Suprapubic skin (tissue), 3 donors: ENCODE results near the gene TMEM88.

ENCODE experiments used
- CTCF ChIP-seq, 2 donors: fragments of 200-600 bp in 1 of 2; fragments of 450-650 bp in 1 of 2; sonication (generic) in 1 of 2; IDR thresholded peaks; one replicate each; pipeline ENCODE4 v1.5.1; 2016 to 2019; ENCODE audit warnings: antibody characterized with exemption in 2 of 2, mild to moderate bottlenecking in 1 of 2, moderate library complexity in 1 of 2
- EP300 ChIP-seq: sonication (generic); formaldehyde crosslinking; IDR thresholded peaks from one replicate; pipeline ENCODE4 v1.6.1; 2017; ENCODE audit warnings: antibody characterized with exemption
- POLR2A ChIP-seq, 2 donors: fragments of 450-650 bp; IDR thresholded peaks; one replicate each; pipeline ENCODE4 v1.6.1; 2017; ENCODE audit warnings: antibody characterized with exemption in 2 of 2, mild to moderate bottlenecking in 2 of 2, moderate library complexity in 2 of 2

DNA sequence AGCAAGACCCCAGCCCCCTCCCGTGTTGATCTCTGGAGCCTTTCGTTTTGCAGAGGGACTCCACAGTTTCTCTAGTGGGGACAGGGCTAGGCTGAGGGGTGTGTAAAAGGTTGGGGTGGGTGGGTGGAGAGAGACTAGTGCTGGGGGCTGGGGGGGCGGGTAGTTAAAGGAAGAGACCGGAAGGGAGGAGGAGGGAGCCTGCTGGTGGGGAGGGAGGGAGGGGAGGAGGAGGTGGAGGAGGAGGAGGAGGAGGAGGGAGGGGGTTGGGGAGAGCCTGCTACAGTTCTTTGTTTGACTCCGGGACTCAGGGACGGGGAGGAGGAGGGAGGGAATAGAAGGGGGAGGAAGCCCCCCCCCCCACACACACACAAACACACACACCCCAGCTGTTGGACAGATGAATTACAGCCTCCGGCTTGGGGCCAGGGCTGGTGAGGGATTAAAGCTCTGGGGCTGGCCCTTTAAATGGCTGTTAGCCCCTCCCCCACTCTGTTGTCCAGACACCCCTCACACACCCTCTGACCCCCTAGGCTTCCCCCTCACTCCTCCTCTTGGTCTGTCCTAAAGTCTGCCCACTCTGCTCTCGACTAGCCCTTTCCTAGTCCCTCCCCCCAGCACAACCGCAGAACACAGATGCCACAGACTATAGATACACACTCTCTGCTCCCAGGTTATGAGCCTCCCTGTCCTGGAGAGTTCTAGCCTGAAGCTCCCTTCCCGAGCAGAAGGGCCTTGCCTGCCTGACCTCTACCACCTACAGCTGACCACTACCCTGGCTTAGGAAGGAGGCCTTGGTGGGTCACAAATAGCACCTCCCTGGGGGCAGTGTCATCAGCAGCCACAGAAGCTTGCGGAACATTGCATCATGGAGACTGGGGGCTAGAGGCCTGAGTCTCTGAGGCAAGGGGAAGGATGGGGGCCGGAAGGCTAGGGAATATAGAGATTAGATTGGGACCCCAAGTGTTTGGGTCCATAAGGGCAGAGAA, 16.5 kb upstream of the TMEM88 start:
- TF ChIP-seq POLR2A (IDR thresholded peaks at IDR 0.05), result no peak
- TF ChIP-seq CTCF (IDR thresholded peaks at IDR 0.05), result no peak
- no peak for TF ChIP-seq EP300
